LNCAP (cell line): ENCODE measurements around the gene RET.

ENCODE experiments used
- CTCF ChIP-seq: fragments of 450-650 bp; IDR thresholded peaks from 2 replicates; pipeline ENCODE4 v1.5.1; 2017; ENCODE audit warnings: mild to moderate bottlenecking

RET gene

GRCh38 chr10:43128331-43128730, 51.5 kb downstream of the RET start:
- no peak for TF ChIP-seq CTCF

- no peak for TF ChIP-seq CTCF
Observed at GRCh38 chr10:43128958-43129706, 52.3 kb downstream of the RET start.

- TF ChIP-seq CTCF = no peak
Observed at GRCh38 chr10:43130770-43131171, 53.9 kb downstream of the RET start.

- no peak for TF ChIP-seq CTCF
Observed at GRCh38 chr10:43131256-43131655, 54.4 kb downstream of the RET start.

- TF ChIP-seq CTCF = no peak
Observed at GRCh38 chr10:43131906-43132305, 55.0 kb downstream of the RET start.

- no peak for TF ChIP-seq CTCF
Observed at GRCh38 chr10:43132867-43133787, 56.3 kb downstream of the RET start.

GRCh38 chr10:43134126-43134905, 57.4 kb downstream of the RET start:
- no peak for TF ChIP-seq CTCF
